ENCODE measurements around the gene WNT3A.

The WNT3A gene

DNA sequence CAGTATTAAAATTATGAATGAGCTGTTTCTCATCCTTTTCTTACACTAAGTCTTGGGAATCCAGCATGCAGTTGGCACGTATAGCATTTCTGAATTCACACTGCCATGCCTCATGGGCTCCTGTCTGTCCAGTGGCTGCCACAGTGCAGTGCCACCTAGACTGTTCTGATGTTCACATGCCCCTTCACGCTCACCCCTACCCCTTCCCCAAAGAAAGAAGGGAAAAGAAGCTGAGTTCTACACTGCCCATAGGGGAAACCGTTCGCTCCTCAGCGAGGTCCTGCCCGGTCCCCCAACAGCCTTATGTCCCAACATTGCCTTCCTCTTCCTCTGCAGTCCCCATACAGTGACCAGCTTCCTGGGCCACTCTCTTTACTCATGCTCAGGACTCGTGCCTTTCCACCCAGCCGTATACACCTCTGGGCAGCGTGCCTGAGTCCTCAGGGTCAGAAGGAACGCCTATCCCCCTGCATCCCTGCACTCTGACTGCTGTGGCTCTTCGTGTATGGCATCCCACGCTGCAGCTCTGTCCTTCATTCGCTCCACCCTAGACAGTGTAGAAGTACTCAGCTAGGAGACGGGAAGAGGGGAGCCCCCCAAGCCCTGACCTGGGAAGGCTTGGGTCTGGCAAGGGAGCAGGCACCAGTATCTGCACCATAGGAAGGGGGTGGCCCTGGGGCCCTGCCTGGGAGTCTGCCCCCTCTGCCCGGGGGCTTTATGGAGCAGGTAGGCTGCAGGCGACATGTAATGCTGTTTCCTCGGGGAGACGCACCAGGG, 51.6 kb downstream of the WNT3A start:
- DNase-seq, result no peak

DNA sequence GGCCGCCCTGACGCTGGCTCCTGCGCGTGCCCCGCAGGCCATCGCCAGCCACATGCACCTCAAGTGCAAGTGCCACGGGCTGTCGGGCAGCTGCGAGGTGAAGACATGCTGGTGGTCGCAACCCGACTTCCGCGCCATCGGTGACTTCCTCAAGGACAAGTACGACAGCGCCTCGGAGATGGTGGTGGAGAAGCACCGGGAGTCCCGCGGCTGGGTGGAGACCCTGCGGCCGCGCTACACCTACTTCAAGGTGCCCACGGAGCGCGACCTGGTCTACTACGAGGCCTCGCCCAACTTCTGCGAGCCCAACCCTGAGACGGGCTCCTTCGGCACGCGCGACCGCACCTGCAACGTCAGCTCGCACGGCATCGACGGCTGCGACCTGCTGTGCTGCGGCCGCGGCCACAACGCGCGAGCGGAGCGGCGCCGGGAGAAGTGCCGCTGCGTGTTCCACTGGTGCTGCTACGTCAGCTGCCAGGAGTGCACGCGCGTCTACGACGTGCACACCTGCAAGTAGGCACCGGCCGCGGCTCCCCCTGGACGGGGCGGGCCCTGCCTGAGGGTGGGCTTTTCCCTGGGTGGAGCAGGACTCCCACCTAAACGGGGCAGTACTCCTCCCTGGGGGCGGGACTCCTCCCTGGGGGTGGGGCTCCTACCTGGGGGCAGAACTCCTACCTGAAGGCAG, 52.3 kb downstream of the WNT3A start:
- DNase-seq, result peak; percentile 87

DNA sequence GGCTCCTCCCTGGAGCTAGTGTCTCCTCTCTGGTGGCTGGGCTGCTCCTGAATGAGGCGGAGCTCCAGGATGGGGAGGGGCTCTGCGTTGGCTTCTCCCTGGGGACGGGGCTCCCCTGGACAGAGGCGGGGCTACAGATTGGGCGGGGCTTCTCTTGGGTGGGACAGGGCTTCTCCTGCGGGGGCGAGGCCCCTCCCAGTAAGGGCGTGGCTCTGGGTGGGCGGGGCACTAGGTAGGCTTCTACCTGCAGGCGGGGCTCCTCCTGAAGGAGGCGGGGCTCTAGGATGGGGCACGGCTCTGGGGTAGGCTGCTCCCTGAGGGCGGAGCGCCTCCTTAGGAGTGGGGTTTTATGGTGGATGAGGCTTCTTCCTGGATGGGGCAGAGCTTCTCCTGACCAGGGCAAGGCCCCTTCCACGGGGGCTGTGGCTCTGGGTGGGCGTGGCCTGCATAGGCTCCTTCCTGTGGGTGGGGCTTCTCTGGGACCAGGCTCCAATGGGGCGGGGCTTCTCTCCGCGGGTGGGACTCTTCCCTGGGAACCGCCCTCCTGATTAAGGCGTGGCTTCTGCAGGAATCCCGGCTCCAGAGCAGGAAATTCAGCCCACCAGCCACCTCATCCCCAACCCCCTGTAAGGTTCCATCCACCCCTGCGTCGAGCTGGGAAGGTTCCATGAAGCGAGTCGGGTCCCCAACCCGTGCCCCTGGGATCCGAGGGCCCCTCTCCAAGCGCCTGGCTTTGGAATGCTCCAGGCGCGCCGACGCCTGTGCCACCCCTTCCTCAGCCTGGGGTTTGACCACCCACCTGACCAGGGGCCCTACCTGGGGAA, 53.0 kb downstream of the WNT3A start:
- DNase-seq, result peak; percentile 99

DNA sequence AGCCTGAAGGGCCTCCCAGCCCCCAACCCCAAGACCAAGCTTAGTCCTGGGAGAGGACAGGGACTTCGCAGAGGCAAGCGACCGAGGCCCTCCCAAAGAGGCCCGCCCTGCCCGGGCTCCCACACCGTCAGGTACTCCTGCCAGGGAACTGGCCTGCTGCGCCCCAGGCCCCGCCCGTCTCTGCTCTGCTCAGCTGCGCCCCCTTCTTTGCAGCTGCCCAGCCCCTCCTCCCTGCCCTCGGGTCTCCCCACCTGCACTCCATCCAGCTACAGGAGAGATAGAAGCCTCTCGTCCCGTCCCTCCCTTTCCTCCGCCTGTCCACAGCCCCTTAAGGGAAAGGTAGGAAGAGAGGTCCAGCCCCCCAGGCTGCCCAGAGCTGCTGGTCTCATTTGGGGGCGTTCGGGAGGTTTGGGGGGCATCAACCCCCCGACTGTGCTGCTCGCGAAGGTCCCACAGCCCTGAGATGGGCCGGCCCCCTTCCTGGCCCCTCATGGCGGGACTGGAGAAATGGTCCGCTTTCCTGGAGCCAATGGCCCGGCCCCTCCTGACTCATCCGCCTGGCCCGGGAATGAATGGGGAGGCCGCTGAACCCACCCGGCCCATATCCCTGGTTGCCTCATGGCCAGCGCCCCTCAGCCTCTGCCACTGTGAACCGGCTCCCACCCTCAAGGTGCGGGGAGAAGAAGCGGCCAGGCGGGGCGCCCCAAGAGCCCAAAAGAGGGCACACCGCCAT, 53.8 kb downstream of the WNT3A start:
- no peak for DNase-seq

DNA sequence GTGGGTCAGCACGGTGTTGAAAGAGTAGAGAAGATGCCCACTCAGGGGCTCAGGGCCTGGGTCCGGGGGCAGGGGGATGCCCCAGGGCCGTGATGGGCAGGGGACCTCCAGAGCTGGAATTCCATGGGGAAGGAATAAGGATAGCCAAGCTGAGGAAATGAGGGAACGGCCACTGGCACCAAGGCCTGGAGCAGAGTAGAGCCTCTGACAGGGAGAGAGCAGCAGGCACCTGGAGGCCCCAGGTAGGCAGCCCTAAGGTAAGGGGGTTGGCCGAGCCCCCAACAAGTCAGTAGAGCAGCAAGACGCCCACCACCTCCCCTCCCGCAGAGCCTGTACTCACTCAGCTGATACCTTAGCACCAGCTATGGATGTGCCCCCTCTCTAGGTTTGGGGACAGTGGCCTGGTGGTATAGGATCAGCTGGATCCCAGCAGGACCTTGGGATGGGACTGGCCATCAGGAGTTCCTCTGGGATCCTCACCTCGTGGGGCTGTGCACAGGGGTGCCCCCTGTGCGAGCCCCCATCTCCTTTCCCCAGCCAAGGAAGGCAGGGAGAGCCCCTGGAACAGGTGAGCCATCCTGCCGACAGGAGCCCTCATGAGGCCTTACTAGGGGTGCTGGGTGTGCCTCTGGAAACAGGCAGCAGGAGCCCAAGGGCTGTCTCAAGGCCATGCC, 54.8 kb downstream of the WNT3A start:
- DNase-seq, result no peak

DNA sequence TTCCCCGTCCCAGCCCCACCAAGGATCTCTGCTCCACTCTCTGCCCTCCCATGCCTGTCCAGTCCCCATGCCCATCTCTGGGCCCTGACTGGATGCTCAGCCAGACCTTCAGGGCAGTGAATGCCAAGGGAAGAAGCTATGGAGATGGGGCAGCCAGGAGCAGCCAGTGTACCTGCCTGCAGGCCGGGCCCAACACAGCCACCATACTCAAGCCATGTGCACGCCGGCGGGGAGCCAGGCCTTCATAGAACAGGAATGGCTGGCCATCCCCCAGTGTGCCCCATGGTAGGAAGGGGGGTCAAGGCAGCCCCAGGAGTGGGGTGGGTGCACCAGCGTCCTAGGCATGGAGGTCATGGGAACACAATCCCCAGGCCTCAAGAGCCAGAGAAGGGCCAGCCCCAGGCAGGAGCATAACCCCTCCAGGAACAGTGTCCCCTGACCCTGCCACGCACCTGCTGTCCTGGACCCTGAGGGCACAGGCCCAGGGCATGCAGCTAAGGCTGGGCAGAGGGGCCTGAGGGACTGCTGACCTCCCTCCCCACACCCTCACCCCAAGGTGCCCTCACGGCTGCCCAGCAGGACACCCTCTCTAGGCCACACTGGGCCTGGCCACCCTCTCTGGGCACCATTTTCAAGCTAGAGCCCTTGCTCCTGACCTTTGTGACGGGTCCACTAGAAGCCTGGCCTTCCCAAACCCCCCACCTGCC, 55.4 kb downstream of the WNT3A start:
- DNase-seq, result no peak

DNA sequence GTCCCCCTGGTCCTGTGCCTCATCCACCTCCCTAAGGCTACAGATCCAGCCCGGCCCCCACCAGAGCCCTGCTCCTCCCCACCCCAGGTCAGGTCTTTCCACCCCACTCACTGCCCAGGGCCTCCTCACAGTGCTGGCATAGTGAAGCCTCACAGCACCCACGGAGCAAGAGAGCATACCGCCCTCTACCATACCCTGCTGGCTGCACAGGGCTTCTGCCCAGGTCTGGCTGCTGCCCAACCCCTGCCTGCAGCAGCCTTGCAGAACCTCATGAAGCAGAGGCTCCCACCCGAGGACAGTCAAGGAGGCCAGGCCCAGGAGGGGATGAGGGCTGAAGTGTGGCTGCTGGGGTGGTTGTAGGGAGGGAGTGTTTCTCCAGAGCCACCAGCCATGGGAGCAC, 56.0 kb downstream of the WNT3A start:
- DNase-seq, result no peak

DNA sequence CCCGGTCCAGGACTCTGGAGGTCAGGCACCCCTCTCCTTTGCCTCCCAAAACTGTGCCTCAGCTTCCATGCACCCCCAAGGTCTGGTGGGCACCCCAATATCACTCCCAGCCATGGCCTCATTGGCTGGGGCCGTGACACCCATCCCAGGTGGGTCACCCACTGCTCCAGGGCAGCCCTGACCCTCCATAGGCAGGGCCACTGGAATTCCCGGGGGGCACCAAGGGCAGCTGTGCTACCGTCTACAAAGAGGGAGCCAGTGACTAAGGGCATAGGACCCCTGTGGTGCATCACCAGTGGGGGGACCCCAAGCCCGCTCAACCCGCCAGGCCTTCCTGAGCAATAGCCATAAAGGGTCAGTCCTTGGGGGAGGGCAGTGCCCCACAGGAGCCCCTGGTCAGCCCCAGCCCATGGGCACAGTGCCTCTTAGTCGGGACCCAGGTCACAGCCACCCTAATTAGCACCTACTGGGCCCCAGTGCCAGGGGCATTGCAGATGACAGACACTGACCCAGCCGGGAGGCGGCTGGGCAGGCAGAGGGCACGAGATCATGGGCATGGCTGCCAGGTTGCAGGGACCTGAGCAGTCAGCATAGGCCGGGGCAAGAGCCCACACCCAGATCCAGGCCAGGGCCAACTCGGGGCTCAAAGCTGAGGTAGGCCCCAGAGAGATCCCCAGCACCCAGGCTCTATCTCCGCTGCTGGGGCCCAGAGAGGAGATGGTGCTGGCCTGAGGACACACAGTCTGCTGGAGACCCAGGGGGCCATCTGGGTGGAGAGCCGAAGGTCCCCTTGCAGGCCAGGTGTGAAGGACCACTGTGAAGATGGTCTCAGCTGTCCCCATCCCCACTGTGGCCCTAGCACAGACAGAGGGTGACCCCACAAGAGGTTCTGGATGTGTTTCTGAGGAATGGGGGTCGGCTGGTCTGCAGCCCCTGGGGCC, 56.7 kb downstream of the WNT3A start:
- no peak for DNase-seq

DNA sequence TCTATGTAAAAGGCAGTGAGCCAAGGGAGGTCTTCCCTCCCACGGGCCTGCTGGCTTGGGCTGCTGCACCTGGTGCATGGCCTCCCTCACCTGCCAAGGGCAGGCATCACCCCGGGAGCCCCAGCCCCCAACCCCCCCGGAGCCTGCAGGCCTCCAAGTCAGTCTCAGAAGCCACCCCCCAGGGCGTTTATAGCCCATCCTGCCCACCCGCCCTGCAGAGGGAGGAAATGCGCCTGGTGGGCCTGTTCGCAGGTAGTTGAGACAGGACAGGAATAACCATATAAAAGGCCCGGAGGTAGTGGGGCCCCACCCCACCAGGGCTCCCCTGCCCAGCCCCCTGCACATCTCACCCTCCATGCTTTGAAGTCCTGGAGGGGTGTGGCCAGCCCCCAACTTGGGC, 57.5 kb downstream of the WNT3A start:
- no peak for DNase-seq

DNA sequence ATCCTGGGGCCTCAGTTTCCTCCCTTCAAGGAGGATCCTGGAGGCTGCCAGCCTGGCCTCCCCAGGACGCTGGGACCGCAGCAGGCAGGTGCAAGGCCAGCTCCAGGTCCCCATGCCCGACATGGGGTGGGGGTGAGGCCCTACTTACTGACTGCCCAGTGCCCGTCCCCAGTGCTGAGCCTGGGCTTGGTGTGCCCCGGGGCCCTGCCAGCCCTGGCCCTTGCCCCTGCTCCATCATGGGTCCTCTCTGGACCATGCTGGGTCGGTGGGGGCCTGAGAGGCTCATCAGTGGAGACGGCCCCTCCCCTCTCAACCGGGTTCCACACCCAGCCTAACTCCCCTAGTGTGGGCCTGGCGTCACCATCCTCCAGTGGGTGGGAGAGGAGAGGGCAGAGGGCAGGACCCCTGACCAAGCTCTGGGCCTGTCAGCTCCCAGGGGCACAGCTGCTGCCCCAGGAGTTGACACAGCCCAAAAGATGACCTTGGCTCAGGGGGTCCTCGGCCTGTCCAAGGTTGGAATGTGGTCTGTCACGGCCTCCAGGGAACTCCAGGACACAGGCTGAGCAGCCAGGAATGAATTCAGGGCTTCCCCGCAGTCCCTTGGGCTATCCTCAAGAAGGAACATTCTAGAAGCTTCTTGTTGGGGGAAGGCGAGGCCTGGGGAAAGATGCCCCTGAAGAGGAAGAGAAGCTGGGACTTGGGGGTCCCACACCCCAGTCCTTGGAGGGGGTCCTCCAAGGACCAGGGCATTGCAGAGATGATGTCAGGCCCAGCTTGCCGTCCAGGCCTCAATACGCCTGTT, 58.1 kb downstream of the WNT3A start:
- no peak for DNase-seq

DNA sequence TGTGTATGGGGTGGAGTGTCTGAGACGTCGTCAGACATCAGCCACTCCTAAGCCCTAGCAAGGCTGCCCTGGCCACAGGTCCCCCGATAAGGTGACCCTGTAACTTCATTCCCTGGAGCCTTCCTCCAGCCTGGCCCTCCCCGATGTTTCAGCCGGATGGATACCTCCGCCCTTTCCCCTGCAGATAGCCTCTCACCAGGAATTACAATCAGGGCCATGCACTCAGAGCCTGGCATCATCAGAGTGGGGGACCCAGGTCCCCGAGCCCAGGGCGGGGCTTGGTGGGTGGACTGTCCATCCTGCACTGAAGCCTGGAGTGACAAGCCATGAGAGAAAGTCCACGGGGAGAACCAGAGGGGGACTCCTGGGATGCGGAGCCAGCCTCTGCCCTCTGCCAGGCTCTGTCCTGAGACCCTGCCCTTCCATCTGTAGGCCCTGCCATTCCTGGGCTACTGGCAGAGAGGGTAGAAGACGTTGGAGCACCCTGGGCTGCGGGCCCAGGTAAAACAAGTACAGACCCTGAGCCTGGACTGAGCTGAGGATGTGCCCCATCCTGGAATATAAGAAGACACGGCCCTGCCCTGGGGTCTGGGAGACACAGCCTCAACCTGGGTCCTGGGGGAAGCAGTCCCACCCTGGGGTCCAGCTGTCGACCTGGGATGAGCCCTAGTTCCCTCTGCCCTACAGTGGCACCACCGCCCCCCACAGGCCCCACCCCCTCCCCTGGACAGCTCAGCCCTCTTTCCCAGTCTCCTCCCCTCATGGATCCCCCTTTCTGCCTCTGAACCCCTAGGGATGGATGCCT, 58.9 kb downstream of the WNT3A start:
- no peak for DNase-seq

DNA sequence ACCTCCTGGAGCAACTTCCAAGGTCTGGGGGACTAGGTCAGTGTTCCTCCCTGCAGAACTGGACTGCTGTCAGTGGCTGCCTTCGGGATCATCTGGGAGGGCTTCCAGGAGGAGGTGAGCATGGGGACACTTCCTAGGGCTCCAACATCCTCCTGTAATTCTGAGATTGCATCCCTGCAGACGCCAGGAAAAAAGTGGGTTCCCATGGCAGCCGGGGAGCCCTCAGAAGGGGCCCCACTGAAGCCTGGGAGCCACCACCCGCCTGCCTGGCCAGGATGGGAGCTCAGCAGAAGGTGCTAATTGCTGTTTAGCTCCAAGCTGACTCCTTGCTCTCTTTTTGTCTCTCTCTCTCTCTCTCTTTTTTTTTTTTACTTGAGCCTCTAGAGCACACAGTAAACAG, 59.6 kb downstream of the WNT3A start:
- DNase-seq, result no peak

DNA sequence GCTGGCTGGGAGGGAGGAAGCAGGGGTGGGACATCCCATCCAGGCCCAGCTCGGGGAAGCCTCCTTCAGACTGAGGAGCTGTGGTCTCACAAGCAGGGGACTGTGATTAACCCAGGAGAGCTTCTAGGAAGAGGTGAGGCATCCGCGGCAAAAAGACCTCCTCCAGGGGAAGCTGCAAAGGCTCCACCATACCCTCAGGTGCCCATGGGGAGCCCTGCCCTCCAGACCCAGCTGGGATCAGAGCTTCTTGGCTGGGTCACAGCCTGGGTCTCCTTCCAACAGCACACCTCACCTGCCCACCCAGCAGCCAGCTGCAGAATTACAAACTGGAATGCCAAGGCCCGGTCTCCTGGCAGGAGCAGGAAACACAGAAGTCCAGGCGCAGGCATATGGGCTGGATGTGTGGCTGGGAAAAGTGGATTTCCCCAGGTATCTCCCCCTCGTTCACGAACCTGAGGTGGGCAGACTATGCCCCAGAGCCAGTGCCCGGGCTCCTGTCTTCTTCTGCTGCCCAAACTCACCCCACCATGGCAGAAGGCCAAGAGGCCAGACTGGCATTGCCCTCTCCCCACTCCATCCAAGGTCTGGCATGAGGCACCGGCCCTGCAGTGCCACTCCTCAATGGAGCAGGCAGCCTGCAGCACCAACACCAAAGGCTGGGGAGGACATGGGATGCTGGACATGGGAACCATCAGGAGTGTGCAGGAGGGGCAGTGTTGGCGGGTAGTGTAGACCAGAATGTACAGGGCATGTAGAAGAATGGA, 60.3 kb downstream of the WNT3A start:
- no peak for DNase-seq

DNA sequence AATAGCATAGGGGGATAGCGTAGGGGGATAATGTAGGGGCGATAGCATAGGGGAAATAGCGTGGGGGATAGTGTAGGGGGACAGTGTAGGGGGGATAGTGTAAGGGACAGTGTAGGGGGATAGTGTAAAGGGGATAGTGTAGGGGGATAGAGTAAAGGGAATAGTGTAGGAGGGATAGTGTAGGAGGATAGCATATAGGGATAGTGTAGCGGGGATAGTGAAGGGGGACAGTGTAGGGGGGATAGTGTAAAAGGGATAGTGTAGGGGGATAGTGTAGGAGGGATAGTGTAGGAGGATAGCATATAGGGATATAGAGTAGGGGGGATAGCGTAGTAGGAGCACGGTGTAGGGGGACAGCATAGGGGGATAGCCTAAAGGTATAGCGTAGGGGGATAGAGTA, 61.6 kb downstream of the WNT3A start:
- no peak for DNase-seq

DNA sequence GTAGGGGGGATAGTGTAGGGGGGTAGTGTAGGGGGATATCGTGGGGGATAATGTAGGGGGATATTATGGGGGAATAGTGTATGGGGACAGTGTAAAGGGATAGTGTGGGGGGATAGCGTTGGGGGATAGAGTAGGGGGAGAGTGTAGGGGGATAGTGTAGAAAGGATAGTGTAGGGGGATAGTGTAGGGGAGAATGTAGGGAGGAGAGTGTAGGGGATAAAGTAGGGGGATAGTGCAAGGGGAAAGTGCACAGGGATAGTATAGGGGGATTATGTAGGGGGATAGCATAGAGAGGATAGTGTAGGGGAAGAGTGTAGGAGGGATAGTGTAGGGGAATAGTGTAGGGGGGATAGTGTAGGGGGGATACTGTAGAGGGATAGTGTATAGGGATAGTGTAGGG, 63.4 kb downstream of the WNT3A start:
- no peak for DNase-seq

DNA sequence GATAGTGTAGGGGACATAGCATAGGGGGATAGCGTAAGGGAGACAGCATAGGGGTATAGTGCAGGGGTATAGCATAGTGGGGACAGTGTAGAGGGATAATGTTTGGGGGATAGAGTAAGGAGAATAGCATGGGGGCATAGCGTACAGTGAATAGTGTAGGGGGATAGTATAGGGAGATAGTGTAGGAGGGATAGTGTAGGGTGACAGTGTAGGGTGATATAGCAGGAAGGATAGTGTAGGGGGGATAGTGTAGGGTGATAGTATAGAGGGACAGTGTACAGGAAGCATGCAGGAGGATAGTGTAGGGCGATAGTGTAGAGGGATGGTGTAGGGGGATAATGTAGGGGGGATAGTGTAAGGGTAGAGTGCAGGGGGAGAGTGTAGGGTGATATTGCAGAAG, 64.1 kb downstream of the WNT3A start:
- no peak for DNase-seq

DNA sequence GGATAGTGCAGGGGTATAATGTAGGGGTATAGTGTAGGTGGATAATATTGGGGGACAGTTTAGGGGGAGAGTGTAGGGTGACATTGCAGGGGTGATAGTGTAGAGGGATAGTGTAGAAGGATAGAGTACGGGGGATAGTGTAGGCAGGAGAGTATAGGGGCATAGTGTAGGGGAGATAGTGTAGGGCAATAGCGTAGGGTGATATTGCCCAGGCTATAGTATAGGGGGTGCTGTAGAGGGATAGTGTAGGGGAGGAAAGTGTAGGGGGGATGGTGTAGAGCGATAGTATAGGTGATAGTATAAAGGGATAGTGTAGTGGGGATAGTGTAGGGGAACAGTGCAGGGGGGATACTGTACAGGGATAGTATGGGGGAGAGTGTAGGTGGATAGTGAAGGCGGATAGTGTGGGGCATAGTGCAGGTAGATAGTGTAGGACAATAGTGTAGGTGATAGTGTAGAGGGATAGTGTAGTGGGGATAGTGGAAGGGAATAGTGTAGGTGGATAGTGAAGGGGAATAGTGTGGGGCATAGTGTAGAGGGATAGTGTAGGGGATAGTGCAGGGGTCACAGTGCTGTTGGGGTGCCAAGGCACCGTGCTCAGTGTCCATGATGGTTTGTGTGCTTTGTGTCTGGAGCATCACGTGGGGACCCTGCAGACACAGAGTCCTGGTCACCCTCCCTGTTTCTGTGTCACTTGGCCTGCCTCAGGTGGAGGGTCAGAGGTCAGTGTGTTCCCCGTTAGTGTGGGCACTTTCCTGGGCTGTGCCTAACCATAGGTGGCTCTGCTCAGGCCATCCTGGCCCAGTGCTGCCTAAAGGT, 65.2 kb downstream of the WNT3A start:
- DNase-seq, result no peak

Data from DMS153 (cell line).